IMR-90 (cell line): ENCODE measurements around the gene DMRT1.

Experiments
- BHLHE40 ChIP-seq: fragments of 150-350 bp; IDR thresholded peaks from 2 replicates; pipeline ENCODE4 v1.6.1; 2016; ENCODE audit warnings: mild to moderate bottlenecking, low read depth, low read length
- CHD1 ChIP-seq: IDR thresholded peaks from 2 replicates; pipeline ENCODE4 v1.6.1; 2012; ENCODE audit warnings: low read depth, low read length, improper control_type of control experiment
- CTCF ChIP-seq: conservative IDR thresholded peaks from 2 replicates; pipeline ENCODE4 v1.5.1; 2012; ENCODE audit warnings: mild to moderate bottlenecking, low read depth, low read length, improper control_type of control experiment
- ELK1 ChIP-seq: fragments of 150-350 bp; IDR thresholded peaks from 2 replicates; pipeline ENCODE4 v1.6.1; 2016; ENCODE audit warnings: low read depth, mild to moderate bottlenecking, low read length, moderate library complexity, borderline replicate concordance
- MAFK ChIP-seq: IDR thresholded peaks from 2 replicates; pipeline ENCODE4 v1.6.1; 2012; ENCODE audit warnings: low read depth, low read length, improper control_type of control experiment
- MAZ ChIP-seq: IDR thresholded peaks from 2 replicates; pipeline ENCODE4 v1.6.1; 2012; ENCODE audit warnings: low read depth, mild to moderate bottlenecking, low read length, improper control_type of control experiment, moderate library complexity, borderline replicate concordance
- NFE2L2 ChIP-seq: fragments of 150-350 bp; IDR thresholded peaks from 2 replicates; pipeline ENCODE4 v1.6.1; 2016; ENCODE audit warnings: low read depth, mild to moderate bottlenecking, low read length
- POLR2A ChIP-seq: IDR thresholded peaks from 2 replicates; pipeline ENCODE4 v1.6.1; 2012; ENCODE audit warnings: mild to moderate bottlenecking, low read depth, low read length
- RAD21 ChIP-seq: IDR thresholded peaks from 2 replicates; pipeline ENCODE4 v1.6.1; 2012; ENCODE audit warnings: low read length, improper control_type of control experiment
- RCOR1 ChIP-seq: IDR thresholded peaks from 2 replicates; pipeline ENCODE4 v1.6.1; 2012; ENCODE audit warnings: mild to moderate bottlenecking, low read length, improper control_type of control experiment; ENCODE audit not compliant: insufficient replicate concordance
- SMC3 ChIP-seq: fragments of 150-350 bp; IDR thresholded peaks from 2 replicates; pipeline ENCODE4 v1.6.1; 2016; ENCODE audit warnings: low read depth, mild to moderate bottlenecking, antibody characterized with exemption, low read length, moderate library complexity
- USF2 ChIP-seq: fragments of 150-350 bp; IDR thresholded peaks from 2 replicates; pipeline ENCODE4 v1.6.1; 2017; ENCODE audit warnings: mild to moderate bottlenecking, antibody characterized with exemption, low read length, low read depth

DNA sequence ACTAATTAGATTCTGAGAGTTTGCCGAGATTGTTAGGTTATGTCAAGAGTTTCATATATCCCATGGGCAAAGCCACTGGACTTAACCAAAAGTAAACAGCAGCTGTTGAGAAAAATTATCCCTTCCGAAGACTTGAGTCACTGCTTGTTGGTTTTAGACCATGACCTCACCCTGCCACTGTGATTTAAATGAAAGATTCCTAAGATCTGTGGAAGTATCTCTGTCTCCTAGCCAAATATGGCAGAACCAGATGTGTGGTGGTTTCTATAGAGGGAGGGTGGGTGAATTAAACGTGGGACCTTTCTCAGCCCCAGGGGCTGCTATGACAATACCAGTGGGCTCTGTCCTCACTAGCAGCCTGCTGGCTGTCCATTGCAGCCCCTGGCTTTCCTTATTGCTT is 154.3 kb downstream of the DMRT1 start:
- TF ChIP-seq CTCF (no peak), MAZ (no peak), POLR2A (no peak), RAD21 (no peak), USF2 (no peak), ELK1 (no peak), RCOR1 (no peak), BHLHE40 (no peak), MAFK (no peak), NFE2L2 (no peak), CHD1 (no peak), SMC3 (no peak)
